ENCODE results near the gene NAGS. TPM values are rescaled to one million over a fixed set of nuclear protein-coding genes. Genes with fewer than 3 reads are reported as not detected.

Gene NAGS
- total RNA-seq, 3 donors from 2014 or later (not counting 1 experiment from before 2014, with no cell fraction given): 0.92 to 1.7 (median 1.1) TPM

DNA sequence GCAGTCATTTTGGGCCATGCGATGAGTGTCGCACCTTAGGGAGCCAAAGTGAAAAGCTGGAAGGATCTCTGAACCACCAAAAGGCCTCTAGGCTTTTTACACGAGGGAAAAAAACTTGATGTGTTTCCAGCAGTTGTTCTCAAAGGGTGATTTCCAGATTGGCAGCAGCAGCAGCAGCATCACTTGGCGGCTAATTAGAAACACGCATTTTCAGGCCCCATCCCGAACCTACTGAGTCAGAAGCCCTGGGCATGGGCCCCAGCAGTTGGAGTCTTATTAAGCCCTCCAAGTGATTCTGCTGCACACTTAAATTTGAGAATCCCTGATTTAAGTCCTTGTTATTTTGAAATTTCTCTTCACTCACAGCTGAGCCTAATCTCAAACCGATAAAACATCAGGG, 25.4 kb upstream of the NAGS start:
- TF ChIP-seq, protein P1, sequence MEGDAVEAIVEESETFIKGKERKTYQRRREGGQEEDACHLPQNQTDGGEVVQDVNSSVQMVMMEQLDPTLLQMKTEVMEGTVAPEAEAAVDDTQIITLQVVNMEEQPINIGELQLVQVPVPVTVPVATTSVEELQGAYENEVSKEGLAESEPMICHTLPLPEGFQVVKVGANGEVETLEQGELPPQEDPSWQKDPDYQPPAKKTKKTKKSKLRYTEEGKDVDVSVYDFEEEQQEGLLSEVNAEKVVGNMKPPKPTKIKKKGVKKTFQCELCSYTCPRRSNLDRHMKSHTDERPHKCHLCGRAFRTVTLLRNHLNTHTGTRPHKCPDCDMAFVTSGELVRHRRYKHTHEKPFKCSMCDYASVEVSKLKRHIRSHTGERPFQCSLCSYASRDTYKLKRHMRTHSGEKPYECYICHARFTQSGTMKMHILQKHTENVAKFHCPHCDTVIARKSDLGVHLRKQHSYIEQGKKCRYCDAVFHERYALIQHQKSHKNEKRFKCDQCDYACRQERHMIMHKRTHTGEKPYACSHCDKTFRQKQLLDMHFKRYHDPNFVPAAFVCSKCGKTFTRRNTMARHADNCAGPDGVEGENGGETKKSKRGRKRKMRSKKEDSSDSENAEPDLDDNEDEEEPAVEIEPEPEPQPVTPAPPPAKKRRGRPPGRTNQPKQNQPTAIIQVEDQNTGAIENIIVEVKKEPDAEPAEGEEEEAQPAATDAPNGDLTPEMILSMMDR (IDR thresholded peaks at IDR 0.05): no peak
- Mint-ChIP-seq H3K4me1 (no peaks in the 10 kb centered on the region), H3K27ac (no peak overlapping the region), H3K4me3 (no peak overlapping the region), H3K27me3 (ENCODE audit: low read depth in 2 of 2) (peaks cover 29 to 42% of the 10 kb centered on the region in 2 donors), H3K36me3 (no peaks in the 10 kb centered on the region), H3K9me3 (no peaks in the 10 kb centered on the region)
- Histone ChIP-seq H3K9me3 (ENCODE audit: control insufficient read depth, insufficient read depth, low read length) (no peaks in the 10 kb centered on the region), H3K4me3 (ENCODE audit: low read length) (no peak overlapping the region), H3K36me3 (ENCODE audit: control insufficient read depth, insufficient read depth, low read length) (no peaks in the 10 kb centered on the region), H3K4me1 (ENCODE audit: control insufficient read depth, insufficient read depth, low read length) (peaks cover 4% of the 10 kb centered on the region), H3K27me3 (ENCODE audit: control insufficient read depth, insufficient read depth, low read length) (peaks cover 13% of the 10 kb centered on the region), H3K27ac (ENCODE audit: low read length) (no peak overlapping the region)
- 80% methylated on average over 7 of the region's 7 CpGs for WGBS (ENCODE audit: insufficient coverage)
- DNase-seq (no peak), ATAC-seq (no peak)
- intact Hi-C loops (cut with micrococcal nuclease): no loop called here

DNA sequence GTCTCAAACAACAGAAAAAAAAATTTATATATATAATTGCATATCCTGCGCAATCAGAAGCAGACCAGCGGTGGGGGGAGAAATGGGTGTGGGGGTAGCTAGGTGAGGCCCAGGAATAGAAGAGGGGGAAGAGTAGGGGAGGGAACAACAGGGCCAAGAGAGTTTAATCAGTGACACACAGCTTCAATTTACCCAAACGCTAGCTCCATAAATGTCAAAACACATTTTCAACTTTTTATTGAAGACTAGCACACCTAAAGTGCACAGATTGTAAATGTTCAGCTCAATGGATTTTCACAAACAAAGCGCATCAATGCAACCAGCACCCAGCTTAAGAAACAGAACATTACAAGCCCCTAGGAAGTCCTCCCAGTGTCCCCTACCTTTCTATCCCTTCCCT, 24.8 kb upstream of the NAGS start:
- 86% methylated on average over 3 of the region's 4 CpGs for WGBS (ENCODE audit: insufficient coverage)
- no peaks in the 10 kb centered on the region for H3K9me3 ChIP-seq (ENCODE audit: control insufficient read depth, insufficient read depth, low read length)
- intact Hi-C loops (cut with micrococcal nuclease): no loop called here
- TF ChIP-seq, protein P1 (IDR thresholded peaks at IDR 0.05): no peak
- DNase-seq (no peak), ATAC-seq (no peak)
- Mint-ChIP-seq H3K36me3 (no peaks in the 10 kb centered on the region), H3K4me3 (no peak overlapping the region), H3K27me3 (ENCODE audit: low read depth in 2 of 2) (peaks cover 30 to 42% of the 10 kb centered on the region in 2 donors), H3K27ac (no peak overlapping the region), H3K4me1 (no peaks in the 10 kb centered on the region), H3K9me3 (no peaks in the 10 kb centered on the region)
- no peak overlapping the region for H3K27ac ChIP-seq (ENCODE audit: low read length)
- H3K4me3 ChIP-seq (ENCODE audit: low read length): no peak overlapping the region
- H3K27me3 ChIP-seq (ENCODE audit: control insufficient read depth, insufficient read depth, low read length): peaks cover 17% of the 10 kb centered on the region
- H3K36me3 ChIP-seq (ENCODE audit: control insufficient read depth, insufficient read depth, low read length): no peaks in the 10 kb centered on the region
- H3K4me1 ChIP-seq (ENCODE audit: control insufficient read depth, insufficient read depth, low read length): peaks cover 4% of the 10 kb centered on the region

DNA sequence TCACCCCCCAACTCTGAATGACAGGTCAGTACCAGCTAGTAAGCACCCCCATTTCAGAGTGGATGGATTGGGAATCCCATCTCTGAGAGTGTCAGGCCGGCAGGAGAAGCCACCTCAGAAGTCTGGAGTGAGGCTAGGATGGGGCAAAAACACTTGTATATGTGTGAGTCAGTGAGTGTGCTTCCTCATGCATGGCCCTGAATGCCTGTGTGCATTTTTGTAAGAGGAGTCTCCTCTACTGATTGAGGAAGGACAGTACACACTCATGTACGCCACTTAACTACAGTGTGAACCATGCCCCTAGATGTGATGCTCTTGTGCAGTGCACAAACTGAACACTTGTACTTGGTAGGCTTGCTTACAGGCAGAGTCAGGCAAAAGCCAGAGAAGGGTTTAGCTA, 22.3 kb upstream of the NAGS start:
- no peaks in the 10 kb centered on the region for H3K9me3 ChIP-seq (ENCODE audit: control insufficient read depth, insufficient read depth, low read length)
- H3K27ac Mint-ChIP-seq: no peak overlapping the region
- H3K27me3 ChIP-seq (ENCODE audit: control insufficient read depth, insufficient read depth, low read length): peaks cover 20% of the 10 kb centered on the region
- no peak overlapping the region for H3K27ac ChIP-seq (ENCODE audit: low read length)
- H3K4me1 ChIP-seq (ENCODE audit: control insufficient read depth, insufficient read depth, low read length): peaks cover 4% of the 10 kb centered on the region
- TF ChIP-seq, protein P1 (IDR thresholded peaks at IDR 0.05): no peak
- no peak overlapping the region for H3K4me3 ChIP-seq (ENCODE audit: low read length)
- peaks cover 41 to 60% of the 10 kb centered on the region in 2 donors for H3K27me3 Mint-ChIP-seq (ENCODE audit: low read depth in 2 of 2)
- intact Hi-C loops (cut with micrococcal nuclease): no loop called here
- H3K4me1 Mint-ChIP-seq: no peaks in the 10 kb centered on the region
- DNase-seq (no peak), ATAC-seq (no peak)
- H3K9me3 Mint-ChIP-seq: no peaks in the 10 kb centered on the region
- H3K36me3 ChIP-seq (ENCODE audit: control insufficient read depth, insufficient read depth, low read length): no peaks in the 10 kb centered on the region
- no peak overlapping the region for H3K4me3 Mint-ChIP-seq
- H3K36me3 Mint-ChIP-seq: no peaks in the 10 kb centered on the region
- 81% methylated on average over 2 of the region's 2 CpGs for WGBS (ENCODE audit: insufficient coverage)

DNA sequence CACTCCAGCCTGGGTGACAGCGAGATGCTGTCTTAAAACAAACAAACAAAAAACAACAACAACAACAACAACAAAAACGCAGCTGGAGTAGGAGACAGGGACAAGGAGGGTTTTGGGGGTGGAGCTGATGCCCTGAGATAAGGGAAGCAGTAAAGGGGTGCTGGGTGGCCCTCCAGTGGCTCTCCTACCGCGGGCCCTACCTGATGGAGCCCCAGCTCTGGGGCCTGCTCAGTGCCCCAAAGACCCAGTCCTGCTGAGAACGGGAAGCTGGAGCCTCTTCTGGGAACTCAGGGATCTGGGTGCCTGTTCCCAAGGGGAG, 21.3 kb upstream of the NAGS start:
- Mint-ChIP-seq H3K36me3 (no peaks in the 10 kb centered on the region), H3K4me1 (no peaks in the 10 kb centered on the region), H3K9me3 (no peaks in the 10 kb centered on the region), H3K27me3 (ENCODE audit: low read depth in 2 of 2) (peaks cover 43 to 60% of the 10 kb centered on the region in 2 donors), H3K27ac (no peak overlapping the region), H3K4me3 (no peak overlapping the region)
- intact Hi-C loops (cut with micrococcal nuclease): no loop called here
- DNase-seq (no peak), ATAC-seq (no peak)
- H3K27me3 ChIP-seq (ENCODE audit: control insufficient read depth, insufficient read depth, low read length): peaks cover 20% of the 10 kb centered on the region
- TF ChIP-seq, protein P1 (IDR thresholded peaks at IDR 0.05): no peak
- H3K4me1 ChIP-seq (ENCODE audit: control insufficient read depth, insufficient read depth, low read length): peaks cover 4% of the 10 kb centered on the region
- 3% methylated on average over 3 of the region's 5 CpGs for WGBS (ENCODE audit: insufficient coverage)
- H3K27ac ChIP-seq (ENCODE audit: low read length): no peak overlapping the region
- no peaks in the 10 kb centered on the region for H3K36me3 ChIP-seq (ENCODE audit: control insufficient read depth, insufficient read depth, low read length)
- no peaks in the 10 kb centered on the region for H3K9me3 ChIP-seq (ENCODE audit: control insufficient read depth, insufficient read depth, low read length)
- H3K4me3 ChIP-seq (ENCODE audit: low read length): no peak overlapping the region

Data from natural killer cell (primary cell).